HG02759 (cell line): ENCODE results near the gene RPAP2.

ENCODE experiments used
- ATAC-seq: cut with Tn5 transposase; IDR thresholded peaks from one replicate; pipeline ENCODE4 v1.9.1; 2021; ENCODE audit warnings: mild to moderate bottlenecking, moderate library complexity; ENCODE audit not compliant: unreplicated experiment

RPAP2 gene

DNA sequence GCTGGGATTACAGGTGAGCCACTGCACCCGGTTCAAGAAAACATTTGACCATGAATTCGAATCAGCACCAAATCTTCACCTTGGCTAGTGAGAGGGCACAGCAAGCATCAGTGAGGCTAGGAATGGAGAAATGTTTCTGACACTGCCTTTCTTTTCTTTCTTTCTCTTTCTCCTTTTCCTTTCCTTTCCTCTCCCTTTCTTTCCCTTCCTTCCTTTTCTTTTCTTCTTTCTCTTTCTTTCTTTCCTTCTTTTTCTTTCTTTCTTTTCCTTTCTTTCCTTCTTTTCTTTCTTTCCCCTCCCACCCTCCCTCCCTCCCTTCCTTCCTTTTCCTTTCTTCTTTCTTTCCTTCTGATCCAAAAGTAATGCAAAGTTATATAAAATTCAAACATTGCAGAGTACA lies 147.0 kb downstream of the RPAP2 start:
- no peak for ATAC-seq

DNA sequence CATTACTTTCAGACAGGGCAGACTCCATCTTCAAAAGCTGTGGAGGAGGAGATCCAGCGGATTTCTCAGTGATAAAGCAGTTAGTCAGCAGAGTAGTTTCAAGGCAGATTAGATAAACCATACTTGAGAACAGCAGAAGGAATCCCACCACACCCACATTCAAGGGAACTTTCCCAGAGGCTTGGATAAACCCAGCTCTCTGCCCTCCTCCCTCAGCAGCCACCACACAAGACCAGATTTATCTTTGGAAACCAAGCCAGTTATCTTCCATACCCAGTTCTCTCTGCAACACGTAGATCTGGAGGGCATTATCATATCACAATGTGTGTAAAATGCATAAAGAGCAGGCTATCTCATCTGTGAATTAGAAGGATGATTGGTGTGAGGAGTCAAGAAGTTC lies 147.7 kb downstream of the RPAP2 start:
- ATAC-seq = no peak

GRCh38 chr1:92447033-92447681 lies 148.3 kb downstream of the RPAP2 start:
- no peak for ATAC-seq

GRCh38 chr1:92447976-92448375 lies 149.1 kb downstream of the RPAP2 start:
- no peak for ATAC-seq
